Subcutaneous adipose tissue (tissue), 4 donors: ENCODE data around the gene RRAGB. TPM values are rescaled to one million over a fixed set of nuclear protein-coding genes. Genes with fewer than 3 reads are reported as not detected.

Experiments used
- total RNA-seq, 4 donors: library from RNA; depleted of rRNA; stranded (reverse); fragments of >200 nt; gene quantifications; one replicate each; pipeline ENCODE4 v1.1.0, GENCODE V29; 2016
- TF ChIP-seq, protein P1 (sequence below): fragments of 450-650 bp; IDR thresholded peaks from one replicate; pipeline ENCODE4 v1.5.1; 2016; ENCODE audit warnings: low read depth, mild to moderate bottlenecking, control low read depth, antibody characterized with exemption, moderate library complexity

Gene RRAGB
- total RNA-seq, 4 donors from 2014 or later = 12.4 to 31.7 (median 22.2) TPM

DNA sequence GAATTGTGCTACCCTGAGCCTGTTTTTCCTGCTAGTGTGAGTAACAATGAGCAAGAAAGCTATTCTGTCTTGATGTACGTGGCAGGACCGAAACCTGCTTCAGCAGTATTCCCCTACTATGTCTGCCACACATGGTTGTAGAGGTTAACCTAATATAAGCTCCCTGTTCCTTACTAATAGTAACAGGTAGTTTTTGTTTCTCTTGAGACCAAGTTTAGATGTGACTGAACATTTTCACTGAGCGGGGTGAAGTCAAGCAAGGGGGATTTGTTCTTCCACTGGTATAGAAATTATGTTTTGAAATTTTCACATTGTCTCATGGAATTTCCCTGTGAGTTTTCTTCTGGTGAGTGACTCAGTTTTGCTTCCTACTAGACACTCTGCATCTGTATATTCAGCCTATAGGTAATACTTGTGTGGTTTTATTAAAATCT lies 37.3 kb downstream of the RRAGB start:
- TF ChIP-seq, protein P1, sequence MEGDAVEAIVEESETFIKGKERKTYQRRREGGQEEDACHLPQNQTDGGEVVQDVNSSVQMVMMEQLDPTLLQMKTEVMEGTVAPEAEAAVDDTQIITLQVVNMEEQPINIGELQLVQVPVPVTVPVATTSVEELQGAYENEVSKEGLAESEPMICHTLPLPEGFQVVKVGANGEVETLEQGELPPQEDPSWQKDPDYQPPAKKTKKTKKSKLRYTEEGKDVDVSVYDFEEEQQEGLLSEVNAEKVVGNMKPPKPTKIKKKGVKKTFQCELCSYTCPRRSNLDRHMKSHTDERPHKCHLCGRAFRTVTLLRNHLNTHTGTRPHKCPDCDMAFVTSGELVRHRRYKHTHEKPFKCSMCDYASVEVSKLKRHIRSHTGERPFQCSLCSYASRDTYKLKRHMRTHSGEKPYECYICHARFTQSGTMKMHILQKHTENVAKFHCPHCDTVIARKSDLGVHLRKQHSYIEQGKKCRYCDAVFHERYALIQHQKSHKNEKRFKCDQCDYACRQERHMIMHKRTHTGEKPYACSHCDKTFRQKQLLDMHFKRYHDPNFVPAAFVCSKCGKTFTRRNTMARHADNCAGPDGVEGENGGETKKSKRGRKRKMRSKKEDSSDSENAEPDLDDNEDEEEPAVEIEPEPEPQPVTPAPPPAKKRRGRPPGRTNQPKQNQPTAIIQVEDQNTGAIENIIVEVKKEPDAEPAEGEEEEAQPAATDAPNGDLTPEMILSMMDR = no peak

DNA sequence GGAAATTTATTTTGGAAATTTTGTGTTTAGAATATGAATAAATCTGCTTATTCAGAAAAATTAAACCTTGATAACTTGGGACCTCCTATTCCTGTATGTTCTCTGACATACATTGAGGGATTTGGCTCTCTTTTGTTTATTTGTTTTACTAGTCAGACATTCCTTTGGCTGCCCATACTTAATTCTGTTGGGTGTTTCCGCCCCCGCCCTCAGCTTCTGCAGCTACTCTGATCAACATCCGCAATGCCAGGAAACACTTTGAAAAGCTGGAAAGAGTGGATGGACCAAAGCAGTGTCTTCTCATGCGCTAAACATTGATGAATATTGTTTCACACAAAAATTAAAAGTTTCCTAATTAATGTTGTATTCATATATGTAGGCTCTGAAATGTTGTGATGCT lies 40.5 kb downstream of the RRAGB start:
- TF ChIP-seq, protein P1 = no peak

DNA sequence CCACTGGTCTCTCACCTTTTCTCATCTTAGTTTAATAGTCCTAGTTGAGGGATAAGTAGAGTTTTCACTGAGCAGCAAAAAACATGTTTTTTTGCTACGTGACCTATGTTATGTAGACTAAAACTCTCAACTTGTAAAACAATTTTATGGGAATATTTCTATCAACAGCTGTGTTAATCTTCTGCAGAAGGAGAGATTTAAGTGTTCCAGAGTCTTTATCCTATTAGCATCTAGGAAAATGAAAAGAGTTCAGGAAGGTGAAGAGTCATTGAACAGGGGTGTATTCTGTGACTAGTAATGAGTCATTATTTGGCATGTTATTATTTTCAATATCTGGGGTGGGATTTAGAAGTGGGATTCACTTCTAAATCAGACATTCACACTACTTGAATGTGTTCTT lies 41.9 kb downstream of the RRAGB start:
- TF ChIP-seq, protein P1 = no peak

DNA sequence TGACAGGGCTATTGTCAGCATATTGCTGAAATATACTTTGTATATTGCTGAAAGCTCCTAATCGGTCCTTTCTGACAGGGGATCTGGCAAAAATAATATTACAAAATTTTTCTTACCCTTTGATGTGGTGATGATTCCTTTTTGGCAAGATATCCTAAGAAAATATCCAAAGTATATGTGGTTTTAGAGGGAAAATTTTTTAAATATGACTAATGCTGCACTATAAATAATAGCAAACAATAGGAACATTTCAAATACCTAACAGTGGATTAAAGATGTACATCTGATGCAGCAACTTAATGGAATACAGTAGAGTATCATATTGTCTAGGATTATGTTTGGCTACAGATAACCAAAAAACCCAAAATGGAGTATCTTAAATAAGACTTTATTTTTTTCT lies 49.6 kb downstream of the RRAGB start:
- TF ChIP-seq, protein P1 = no peak

DNA sequence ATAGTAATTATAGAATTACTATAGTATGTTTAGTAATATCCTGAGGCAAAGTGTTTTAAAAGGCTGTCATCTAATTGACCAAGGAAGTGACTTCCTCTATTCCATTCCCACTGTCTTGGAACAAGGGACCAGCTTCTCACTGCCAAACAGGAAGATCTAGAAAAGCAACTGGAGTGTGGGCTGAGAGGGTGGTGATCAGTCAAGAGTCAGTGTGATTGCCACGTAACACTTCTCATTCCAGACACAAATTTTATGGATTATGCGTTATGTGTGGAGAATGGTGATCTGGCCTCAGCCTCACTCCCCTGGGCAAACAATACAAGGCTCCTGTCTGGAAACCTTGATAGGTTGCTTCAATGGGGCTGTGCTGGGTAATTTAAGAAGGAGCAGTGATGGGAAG lies 60.0 kb downstream of the RRAGB start:
- TF ChIP-seq, protein P1 = no peak

DNA sequence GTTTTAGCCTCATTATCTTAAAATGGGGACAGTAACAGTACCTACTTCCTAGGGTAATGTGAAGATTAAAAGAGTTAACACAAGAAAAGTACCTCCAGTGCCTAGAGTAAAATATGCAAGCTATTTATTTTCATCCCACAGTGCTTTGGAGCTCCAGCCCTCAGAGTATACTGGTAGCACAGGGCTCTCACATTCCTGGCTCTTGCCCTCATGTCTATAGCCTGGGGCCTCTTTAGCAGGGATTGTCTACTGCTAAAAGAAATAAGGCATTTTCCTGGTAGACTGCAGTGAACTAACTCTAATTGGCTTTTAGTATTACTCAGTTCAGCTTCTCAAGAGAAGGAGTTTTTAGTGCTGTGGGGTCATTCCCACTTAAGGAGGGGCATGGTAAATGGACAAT lies 60.8 kb downstream of the RRAGB start:
- TF ChIP-seq, protein P1 = no peak

DNA sequence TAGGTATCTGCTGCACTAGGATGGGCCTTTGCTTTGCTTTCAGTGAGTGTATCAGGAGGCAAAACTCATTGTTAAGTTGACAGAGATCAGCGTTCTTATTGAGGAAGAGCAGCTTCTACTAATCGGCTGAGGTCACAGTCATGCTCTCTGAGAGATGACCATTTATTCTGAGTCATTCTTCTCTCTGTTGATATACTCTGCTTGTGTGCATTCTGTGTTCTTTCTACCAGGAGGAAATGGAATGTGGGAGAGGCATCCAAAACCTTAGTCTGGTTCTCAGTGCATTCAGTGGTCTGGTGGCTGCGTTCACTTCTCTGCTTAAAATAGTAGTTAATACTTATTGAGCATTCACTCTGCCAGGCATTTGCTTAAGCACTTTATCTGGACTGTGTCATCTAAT lies 66.2 kb downstream of the RRAGB start:
- TF ChIP-seq, protein P1 = no peak
